Fibroblast of the aortic adventitia (primary cell): ENCODE data around the gene RABL3. TPM values are rescaled to one million over a fixed set of nuclear protein-coding genes. Genes with fewer than 3 reads are reported as not detected.

ENCODE experiments used
- DNase-seq: peaks from one replicate; pipeline ENCODE4 v3.0.0-alpha.2; 2010; ENCODE audit warnings: low read depth
- H3K4me3 ChIP-seq: 2 replicates; pipeline ENCODE4 v1.5.1; 2011; ENCODE audit warnings: low read depth, mild to moderate bottlenecking, control low read depth, low read length, moderate library complexity
- total RNA-seq: library from RNA; depleted of rRNA; stranded (reverse); fragments of >200 nt; gene quantifications from 2 replicates; pipeline ENCODE4 v1.2.3, GENCODE V29; 2012; ENCODE audit warnings: low replicate concordance
- TF ChIP-seq, protein P1 (sequence below): IDR thresholded peaks from 2 replicates; pipeline ENCODE4 v1.5.1; 2011; ENCODE audit warnings: mild to moderate bottlenecking, low read length, control low read depth, inconsistent platforms; ENCODE audit not compliant: insufficient read depth

RABL3 gene
- total RNA-seq, 1 donor: 18.3 TPM

DNA sequence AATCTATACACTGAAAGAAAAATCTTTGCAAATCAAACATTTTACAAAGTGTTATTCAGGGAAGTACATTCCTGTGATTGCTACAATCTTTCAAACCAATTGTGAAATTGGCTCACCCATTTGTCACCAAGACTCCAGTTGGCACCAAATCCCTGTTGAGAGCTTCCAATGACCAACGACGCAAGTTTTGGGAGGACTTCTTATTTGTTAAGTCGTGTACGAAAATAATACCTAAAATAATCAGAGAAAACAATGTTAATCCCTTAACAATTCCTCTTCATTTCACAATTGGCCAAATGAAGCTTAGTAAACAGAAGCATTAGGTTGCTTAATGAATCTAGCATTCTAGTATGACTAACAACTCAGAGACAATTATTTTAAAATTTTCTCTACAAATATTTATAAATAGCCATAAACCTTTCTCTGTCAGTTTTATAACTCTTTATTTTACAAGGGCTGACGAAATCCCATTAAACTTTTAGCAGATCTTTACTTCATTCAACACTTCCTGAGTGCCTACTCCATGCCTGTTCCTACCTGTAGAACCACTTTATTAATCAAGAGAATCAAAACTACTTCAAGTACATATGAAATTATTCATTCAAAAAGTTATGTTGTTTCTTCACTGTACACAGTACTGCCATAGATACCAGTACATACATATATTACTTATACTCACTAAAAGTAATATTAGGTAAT lies 36.3 kb downstream of the RABL3 start:
- no peak overlapping the region for H3K4me3 ChIP-seq
- no peak for DNase-seq
- TF ChIP-seq, protein P1, sequence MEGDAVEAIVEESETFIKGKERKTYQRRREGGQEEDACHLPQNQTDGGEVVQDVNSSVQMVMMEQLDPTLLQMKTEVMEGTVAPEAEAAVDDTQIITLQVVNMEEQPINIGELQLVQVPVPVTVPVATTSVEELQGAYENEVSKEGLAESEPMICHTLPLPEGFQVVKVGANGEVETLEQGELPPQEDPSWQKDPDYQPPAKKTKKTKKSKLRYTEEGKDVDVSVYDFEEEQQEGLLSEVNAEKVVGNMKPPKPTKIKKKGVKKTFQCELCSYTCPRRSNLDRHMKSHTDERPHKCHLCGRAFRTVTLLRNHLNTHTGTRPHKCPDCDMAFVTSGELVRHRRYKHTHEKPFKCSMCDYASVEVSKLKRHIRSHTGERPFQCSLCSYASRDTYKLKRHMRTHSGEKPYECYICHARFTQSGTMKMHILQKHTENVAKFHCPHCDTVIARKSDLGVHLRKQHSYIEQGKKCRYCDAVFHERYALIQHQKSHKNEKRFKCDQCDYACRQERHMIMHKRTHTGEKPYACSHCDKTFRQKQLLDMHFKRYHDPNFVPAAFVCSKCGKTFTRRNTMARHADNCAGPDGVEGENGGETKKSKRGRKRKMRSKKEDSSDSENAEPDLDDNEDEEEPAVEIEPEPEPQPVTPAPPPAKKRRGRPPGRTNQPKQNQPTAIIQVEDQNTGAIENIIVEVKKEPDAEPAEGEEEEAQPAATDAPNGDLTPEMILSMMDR: no peak

DNA sequence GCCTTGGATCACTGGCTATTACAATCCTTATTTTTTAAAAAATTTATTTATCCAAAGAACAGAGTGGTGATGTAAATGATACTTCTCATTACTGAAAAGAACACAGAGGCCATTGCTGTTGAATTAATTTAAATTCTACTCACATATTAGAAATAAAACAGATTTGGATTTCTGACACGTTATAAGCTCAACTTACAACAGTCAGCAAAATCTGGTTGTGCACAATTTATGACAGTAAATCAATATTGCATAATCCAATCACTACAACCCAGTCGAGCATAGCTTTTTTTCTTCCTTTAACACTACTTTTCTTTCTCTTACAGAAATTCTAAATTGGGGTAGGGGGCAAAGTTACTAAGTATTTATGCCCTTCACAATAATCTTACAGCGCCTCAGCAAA lies 43.0 kb downstream of the RABL3 start:
- DNase-seq: no peak
- H3K4me3 ChIP-seq: no peak overlapping the region
- TF ChIP-seq, protein P1: no peak

DNA sequence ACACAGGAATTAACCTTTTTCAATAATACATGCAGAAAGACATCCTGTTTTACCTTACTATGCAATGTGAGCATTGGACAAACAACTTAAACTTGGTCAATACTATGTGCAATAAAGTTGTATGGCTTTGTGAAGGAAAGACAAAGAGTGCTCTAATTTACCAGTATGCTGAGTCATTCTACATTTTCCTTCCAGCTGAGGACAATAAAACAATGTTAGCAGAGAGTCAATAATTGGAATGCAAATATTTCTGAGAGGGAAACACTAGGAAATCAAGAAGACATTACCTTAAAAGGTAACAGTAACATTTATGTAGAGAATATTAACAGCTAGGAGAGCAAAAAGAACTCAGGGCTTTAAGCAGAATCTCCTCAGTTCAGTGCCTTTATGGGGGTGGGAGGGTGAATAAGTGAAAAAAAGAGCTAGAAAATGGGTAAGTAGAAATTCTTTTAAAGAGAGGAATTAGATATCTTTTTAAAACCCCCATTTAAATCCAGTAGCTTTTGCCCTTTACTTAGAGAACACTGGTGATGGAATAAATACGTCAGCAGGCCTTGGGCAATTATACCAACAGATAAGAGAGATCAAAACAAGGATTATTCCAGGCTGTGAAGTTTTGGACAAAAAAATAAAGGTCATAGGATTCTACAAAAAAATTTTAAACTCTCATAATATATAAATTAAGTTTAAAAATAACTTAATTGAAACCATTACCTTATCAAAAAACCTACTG lies 48.7 kb downstream of the RABL3 start:
- H3K4me3 ChIP-seq: no peak overlapping the region
- peak; percentile 60 for DNase-seq
- TF ChIP-seq, protein P1: no peak

DNA sequence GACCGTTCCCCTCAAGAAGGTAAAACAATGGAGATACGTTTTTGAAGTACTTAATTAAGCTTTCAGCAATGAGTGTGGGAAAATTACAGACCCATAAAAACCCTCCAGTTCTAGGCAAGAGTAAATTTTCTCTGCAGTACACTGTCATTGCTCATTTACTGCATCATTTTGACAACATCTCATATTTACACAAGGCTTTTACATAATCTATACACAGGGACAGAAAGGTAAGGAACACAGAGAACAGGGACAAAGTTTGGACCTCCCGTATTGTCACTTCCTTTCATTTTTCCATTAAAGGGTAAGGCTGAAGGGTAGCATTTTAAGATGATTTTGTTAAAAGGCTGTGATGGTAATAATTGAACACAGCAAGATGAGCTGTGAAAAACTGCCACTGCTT lies 52.9 kb downstream of the RABL3 start:
- TF ChIP-seq, protein P1: no peak
- no peak overlapping the region for H3K4me3 ChIP-seq
- no peak for DNase-seq

DNA sequence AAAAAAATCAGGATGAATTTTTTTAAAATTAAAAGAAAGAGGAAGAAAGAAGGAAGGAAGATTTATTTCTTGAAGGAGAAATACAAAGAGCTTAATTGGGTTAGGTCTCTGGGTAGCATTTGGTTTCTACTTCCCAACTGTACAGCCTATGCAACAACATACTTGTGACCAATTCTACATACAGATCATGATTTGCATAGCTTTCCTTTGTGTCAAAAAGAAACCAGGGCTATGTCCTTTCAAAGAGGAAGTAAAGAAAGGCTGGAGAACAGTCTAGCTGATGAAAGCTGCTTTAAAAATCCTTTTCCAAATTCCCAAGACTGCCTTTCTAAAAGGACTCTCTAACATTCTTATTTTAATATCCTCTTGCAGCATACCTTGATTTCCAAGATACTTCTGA lies 54.2 kb downstream of the RABL3 start:
- TF ChIP-seq, protein P1: no peak
- DNase-seq: peak; percentile 41
- no peak overlapping the region for H3K4me3 ChIP-seq

DNA sequence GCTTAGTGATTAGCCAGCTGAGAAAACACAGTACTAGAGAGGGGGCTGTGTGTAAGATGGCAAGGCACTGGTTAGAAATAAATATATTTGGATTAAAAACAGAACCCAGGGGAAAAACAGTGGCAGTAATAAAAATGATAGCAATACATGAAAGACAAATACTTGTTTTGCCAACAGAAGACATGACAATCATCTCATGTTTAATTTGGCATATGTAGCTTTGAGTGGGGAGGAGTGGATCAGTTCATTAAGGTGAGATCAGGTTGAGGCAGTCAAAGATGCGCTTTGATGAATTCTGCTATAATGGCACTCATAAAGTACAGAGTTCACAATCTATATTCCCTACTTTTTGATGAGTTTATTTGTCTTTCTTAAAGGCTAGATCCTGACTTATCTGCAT lies 56.9 kb downstream of the RABL3 start:
- TF ChIP-seq, protein P1: no peak
- no peak for DNase-seq
- no peak overlapping the region for H3K4me3 ChIP-seq
